HG03108 (cell line): Measurements from ENCODE around the gene LRRC37A2.
"Not testable (repeated sequence)": the region's sequence is repeated elsewhere in the genome, so short reads cannot be mapped to it uniquely, and the experiment has no call there.

Source experiments
- ATAC-seq: cut with Tn5 transposase; IDR thresholded peaks from one replicate; pipeline ENCODE4 v1.9.1; 2021; ENCODE audit warnings: moderate library complexity; ENCODE audit not compliant: unreplicated experiment

LRRC37A2 gene

DNA sequence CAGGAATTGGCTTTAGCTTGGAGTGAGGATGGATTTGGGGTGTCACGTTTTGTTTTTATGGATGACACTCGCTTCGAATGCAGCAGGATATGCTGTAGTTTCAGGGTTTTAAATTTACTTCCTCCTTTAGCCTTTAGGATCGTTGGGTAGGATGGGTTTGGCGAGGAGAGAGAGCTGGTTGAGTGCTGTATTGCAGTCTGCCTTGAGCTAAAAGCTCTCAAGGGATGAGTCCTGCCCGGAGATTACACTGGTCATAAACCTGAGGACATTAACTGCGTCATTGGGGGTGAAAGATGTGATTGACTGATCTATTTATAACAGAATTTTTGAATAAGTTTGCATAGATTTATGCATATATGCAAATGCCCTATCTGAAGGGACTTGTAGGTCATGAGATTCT is 79.1 kb downstream of the LRRC37A2 start:
- ATAC-seq, result not testable (repeated sequence)

DNA sequence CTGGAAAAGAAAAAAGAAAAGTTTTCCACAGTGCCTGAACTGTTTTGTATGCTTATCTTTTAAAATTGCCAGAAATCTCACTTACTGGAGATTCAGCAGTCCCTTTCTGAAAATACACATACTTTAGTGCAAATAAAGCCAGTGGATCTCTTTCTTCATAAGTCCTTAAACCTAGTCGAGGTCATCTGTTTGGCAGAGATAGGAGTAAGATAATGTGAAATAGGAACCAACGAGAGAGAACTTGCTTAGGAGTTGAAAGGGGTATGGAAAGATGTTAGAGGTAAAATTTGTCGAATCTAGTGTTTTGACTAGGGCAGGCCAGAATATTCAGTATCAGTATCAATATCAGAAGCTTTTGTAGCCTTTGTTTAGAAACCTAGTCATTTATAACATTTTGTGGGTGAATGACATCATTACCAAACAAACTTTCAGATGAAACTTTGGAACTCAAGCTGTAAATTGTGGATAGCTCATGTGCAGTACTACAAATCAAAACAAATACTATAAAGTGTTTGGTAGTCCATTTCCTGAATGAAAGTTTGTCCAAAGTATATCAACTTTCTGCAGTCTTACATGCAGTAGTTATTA is 86.2 kb downstream of the LRRC37A2 start:
- ATAC-seq, result not testable (repeated sequence)

GRCh38 chr17:46600767-46601166 is 88.5 kb downstream of the LRRC37A2 start:
- ATAC-seq, result not testable (repeated sequence)

GRCh38 chr17:46603125-46603524 is 90.9 kb downstream of the LRRC37A2 start:
- peak; percentile 81 for ATAC-seq
